Aorta (tissue), 5 donors: ENCODE data around the gene NCOA1. TPM values are rescaled to one million over a fixed set of nuclear protein-coding genes. Genes with fewer than 3 reads are reported as not detected.
"Not testable (repeated sequence)": the region's sequence is repeated elsewhere in the genome, so short reads cannot be mapped to it uniquely, and the experiment has no call there.

Experiments
- ATAC-seq: fragments of 200-7000 bp; cut with Tn5 transposase; one replicate; pipeline ENCODE4 v1.9.1; 2022; ENCODE audit warnings: moderate library complexity; ENCODE audit not compliant: low FRiP score
- DNase-seq, 2 donors: peaks; one replicate each; pipeline ENCODE4 v3.0.0-alpha.2; 2020
- H3K27ac ChIP-seq, 2 donors: one replicate each; pipeline ENCODE4 v1.5.1; 2013; ENCODE audit warnings: low read length in 2 of 2, mild to moderate bottlenecking in 2 of 2, moderate library complexity in 2 of 2, control low read depth in 1 of 2, inconsistent platforms in 1 of 2, low read depth in 1 of 2
- H3K27me3 ChIP-seq, 2 donors: one replicate each; pipeline ENCODE4 v1.6.1; 2013; ENCODE audit warnings: control low read depth in 1 of 2, low read length in 1 of 2, mild to moderate bottlenecking in 1 of 2, moderate library complexity in 1 of 2; ENCODE audit not compliant: insufficient read depth in 2 of 2, control insufficient read depth in 1 of 2
- H3K36me3 ChIP-seq, 2 donors: one replicate each; pipeline ENCODE4 v1.6.1; 2013; ENCODE audit warnings: control low read depth in 1 of 2, low read length in 1 of 2, mild to moderate bottlenecking in 1 of 2; ENCODE audit not compliant: insufficient read depth in 2 of 2, control insufficient read depth in 1 of 2
- H3K4me1 ChIP-seq, 2 donors: one replicate each; pipeline ENCODE4 v1.6.1; 2013; ENCODE audit warnings: low read length in 2 of 2, control low read depth in 1 of 2, mild to moderate bottlenecking in 1 of 2, moderate library complexity in 1 of 2; ENCODE audit not compliant: insufficient read depth in 2 of 2, control insufficient read depth in 1 of 2
- H3K4me3 ChIP-seq, 2 donors: one replicate each; pipeline ENCODE4 v1.5.1; 2013; ENCODE audit warnings: low read length in 2 of 2, control low read depth in 1 of 2, mild to moderate bottlenecking in 1 of 2
- H3K9me3 ChIP-seq: one replicate; pipeline ENCODE4 v1.6.1; 2013; ENCODE audit warnings: mild to moderate bottlenecking, low read length; ENCODE audit not compliant: control insufficient read depth
- WGBS, 2 donors: extraction: QIAGEN DNeasy Blood & Tissue Kit; methylation state at CpG; one replicate each; pipeline ENCODE4 v1.1.7; 2013; 5-methylcytosine and 5-hydroxymethylcytosine counted together
- intact Hi-C, 2 donors: fragments of 100-400 bp; cut with DNase I; formaldehyde crosslinking; loops; one replicate each; pipeline versions ENCODE4 v1.14.2 to v1.15.0; 2022
- polyA plus RNA-seq, 2 donors: library from polyadenylated mRNA; stranded (reverse); fragments of 200-250 nt; gene quantifications; one replicate each; pipeline ENCODE4 v1.2.3, GENCODE V29; 2013
- total RNA-seq, 2 donors: library from RNA; stranded (reverse); fragmentation: NEBNext Ultra II Directional; extraction: Animal tissue kit (Norgen Biotek cat#: 25700); gene quantifications; one replicate each; pipeline ENCODE4 v1.2.1, GENCODE V29; 2021
- donor health status: healthy with polysubstance abuse.
- donor health status: Bipolar disorder and iron deficiency.
- donor health status: DM: no; HTN: no; CAD: no.
- donor health status: DM: no; HTN: no; CAD: no.
- donor health status: DM: yes; HTN: yes; CAD: no.

Gene NCOA1
- total and polyA plus RNA-seq, 4 donors: 6.5 to 68.1 (median 26.7) TPM

DNA sequence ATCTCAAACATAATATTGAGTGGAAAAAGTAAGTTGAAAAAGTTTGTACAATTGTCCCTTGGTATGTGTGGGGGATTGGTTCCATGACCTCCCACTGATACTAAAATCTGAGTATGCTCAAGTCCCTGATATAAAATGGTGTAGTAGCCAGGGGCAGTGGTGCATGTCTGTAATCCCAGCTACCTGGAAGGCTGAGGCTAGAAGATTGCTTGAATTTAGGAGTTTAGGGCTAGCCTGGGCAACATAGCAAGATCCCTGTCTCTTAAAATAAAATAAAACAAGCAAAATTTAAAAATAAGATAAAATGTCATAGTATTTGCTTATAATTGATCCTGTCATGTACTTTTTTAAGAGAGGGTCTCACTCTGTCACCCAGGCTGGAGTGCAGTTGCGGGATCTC, 180.2 kb downstream of the NCOA1 start:
- no peaks in the 10 kb centered on the region for H3K27me3 ChIP-seq
- no peak overlapping the region for H3K4me3 ChIP-seq
- peaks cover 0 to 2% of the 10 kb centered on the region in 2 donors for H3K4me1 ChIP-seq
- DNase-seq (no peak), ATAC-seq (no peak)
- H3K27ac ChIP-seq: no peak overlapping the region
- H3K9me3 ChIP-seq: no peaks in the 10 kb centered on the region
- 95 to 99% methylated on average over 1 of the region's 1 CpG for WGBS, 2 donors
- intact Hi-C loops: no loop called here
- peaks cover 0 to 2% of the 10 kb centered on the region in 2 donors for H3K36me3 ChIP-seq

DNA sequence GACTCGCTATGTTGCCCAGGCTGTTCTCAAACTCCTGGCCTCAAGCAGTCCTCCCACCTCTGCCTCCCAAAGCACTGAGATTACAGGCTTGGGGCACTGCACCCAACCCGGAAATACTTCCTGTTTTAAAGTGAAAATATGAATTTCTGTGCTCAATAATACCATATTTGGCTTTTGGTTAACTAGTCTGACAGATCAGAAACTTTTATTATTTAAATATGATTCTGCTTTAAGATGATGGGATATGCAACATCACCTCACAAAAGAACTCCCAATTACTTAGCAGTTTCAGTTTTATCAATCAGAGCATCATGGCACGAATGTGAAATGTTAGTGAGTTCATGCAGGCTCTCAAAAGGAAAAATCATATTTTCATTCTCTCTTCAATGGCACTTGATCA, 181.5 kb downstream of the NCOA1 start:
- WGBS, 2 donors: 78% methylated on average over 3 of the region's 3 CpGs
- ATAC-seq (no peak), DNase-seq (no peak)
- peaks cover 0 to 2% of the 10 kb centered on the region in 2 donors for H3K4me1 ChIP-seq
- H3K27me3 ChIP-seq: no peaks in the 10 kb centered on the region
- no peak overlapping the region for H3K27ac ChIP-seq
- peaks cover 0 to 5% of the 10 kb centered on the region in 2 donors for H3K36me3 ChIP-seq
- no peak overlapping the region for H3K4me3 ChIP-seq
- intact Hi-C loops: no loop called here
- no peaks in the 10 kb centered on the region for H3K9me3 ChIP-seq

DNA sequence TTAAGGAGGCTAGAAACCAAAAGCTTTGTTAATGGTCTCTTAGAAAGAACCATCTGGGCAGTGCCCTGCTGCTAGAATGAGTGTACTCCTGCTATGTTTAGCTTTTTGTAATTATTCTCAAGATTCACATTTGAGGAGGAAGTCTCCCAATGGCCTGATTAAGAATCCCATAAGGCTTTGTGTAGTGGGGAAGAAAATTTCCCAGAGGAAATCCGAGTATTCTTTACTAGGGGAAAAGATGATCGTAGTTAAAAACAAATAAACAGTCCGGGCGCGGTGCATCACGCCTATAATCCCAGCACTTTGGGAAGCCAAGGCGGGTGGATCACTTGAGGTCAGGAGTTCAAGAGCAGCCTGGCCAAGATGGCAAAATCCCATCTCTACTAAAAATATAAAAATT, 184.3 kb downstream of the NCOA1 start:
- Histone ChIP-seq H3K4me1 (no peaks in the 10 kb centered on the region), H3K4me3 (no peak overlapping the region), H3K36me3 (peaks cover 0 to 5% of the 10 kb centered on the region in 2 donors), H3K9me3 (no peaks in the 10 kb centered on the region), H3K27me3 (no peaks in the 10 kb centered on the region), H3K27ac (no peak overlapping the region)
- ATAC-seq: no peak
- DNase-seq: no peak
- intact Hi-C loops: no loop called here
- WGBS, 2 donors: 90 to 94% methylated on average over 7 of the region's 7 CpGs

DNA sequence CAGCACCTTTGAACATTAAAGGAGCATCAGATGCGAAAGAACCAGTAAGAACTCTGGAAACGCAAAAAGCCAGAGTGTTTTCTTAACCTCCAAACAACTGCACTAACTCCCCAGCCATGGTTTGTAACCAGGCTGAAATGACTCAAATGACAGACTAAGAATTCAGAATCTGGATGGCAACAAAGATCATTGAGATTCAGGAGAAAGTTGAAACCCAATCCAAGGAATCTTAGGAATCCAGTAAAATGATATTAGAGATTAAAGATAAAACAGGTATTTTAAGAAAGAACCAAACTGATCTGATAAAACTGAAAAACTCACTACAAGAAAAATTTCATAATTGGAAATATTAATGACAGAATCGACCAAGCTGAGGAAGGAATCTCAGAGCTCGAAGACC, 185.4 kb downstream of the NCOA1 start:
- Histone ChIP-seq H3K27ac (no peak overlapping the region), H3K4me1 (no peaks in the 10 kb centered on the region), H3K36me3 (peaks cover 0 to 5% of the 10 kb centered on the region in 2 donors), H3K4me3 (no peak overlapping the region), H3K9me3 (no peaks in the 10 kb centered on the region), H3K27me3 (no peaks in the 10 kb centered on the region)
- 91 to 92% methylated on average over 4 of the region's 4 CpGs for WGBS, 2 donors
- ATAC-seq (no peak), DNase-seq (no peak)
- intact Hi-C loops: no loop called here

DNA sequence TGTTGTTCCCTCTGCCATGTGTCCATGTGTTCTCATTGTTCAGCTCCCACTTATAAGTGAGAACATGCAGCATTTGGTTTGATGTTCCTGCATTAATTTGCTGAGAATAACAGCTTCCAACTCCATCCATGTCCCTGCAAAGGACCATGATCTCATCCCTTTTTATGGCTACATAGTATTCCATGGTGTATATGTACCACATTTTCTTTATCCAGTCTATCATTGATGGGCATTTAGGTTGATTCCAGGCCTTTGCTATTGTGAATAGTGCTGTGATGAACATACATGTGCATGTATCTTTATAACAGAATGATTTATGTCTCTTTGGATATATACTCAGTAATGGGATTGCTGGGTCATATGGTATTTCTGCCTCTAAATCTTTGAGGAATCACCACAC, 187.0 kb downstream of the NCOA1 start:
- H3K27me3 ChIP-seq, ATAC-seq, intact Hi-C loops: not testable (repeated sequence)

DNA sequence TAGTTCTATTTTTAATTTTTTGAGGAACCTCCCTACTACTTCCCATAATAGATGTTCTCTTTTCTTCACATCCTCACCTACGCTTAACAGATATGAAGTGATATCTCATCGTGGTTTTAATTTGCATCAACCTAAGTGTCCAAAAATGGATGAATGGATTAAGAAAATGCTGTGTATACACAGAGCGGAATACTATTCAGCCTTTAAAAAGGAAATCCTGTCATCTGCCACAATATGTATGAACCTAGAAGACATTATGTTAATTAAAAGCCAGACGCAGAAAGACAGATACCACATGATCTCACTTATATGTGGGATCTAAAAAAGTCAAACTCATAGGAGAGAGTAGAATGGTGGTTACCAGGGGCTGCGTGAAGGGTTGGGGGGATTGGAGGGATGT, 189.1 kb downstream of the NCOA1 start:
- ATAC-seq (no peak), DNase-seq (no peak)
- WGBS, 2 donors: 96 to 97% methylated on average over 5 of the region's 5 CpGs
- intact Hi-C loops: no loop called here
- Histone ChIP-seq H3K4me3 (no peak overlapping the region), H3K36me3 (peaks cover 0 to 5% of the 10 kb centered on the region in 2 donors), H3K27ac (no peak overlapping the region), H3K9me3 (no peaks in the 10 kb centered on the region), H3K4me1 (no peaks in the 10 kb centered on the region), H3K27me3 (no peaks in the 10 kb centered on the region)

More for the DNA sequence above, 187.0 kb downstream of the NCOA1 start:
- H3K9me3 ChIP-seq, H3K27ac ChIP-seq, DNase-seq, H3K4me1 ChIP-seq, H3K4me3 ChIP-seq, H3K36me3 ChIP-seq: not testable (repeated sequence)

DNA sequence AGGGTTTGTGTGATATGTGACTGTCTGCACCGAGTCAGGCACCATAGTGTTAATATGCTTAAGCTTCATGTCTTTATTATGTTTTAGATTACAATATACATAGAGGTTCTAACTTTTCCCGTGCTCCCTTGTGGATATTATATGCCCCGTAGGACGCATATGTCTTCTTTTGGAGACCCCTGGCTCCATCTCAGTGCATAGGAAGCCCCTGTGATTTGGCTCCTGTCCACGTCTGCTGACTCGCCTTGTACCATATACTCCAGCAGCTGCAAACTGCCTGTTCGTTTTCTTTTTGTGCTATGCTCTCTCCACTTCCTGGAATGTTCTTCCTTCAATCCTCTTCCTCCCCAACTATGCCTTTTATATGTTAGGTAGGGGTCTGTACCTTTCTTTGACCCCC, 191.2 kb downstream of the NCOA1 start:
- Histone ChIP-seq H3K4me3 (no peak overlapping the region), H3K4me1 (no peaks in the 10 kb centered on the region), H3K36me3 (no peaks in the 10 kb centered on the region), H3K27ac (no peak overlapping the region), H3K9me3 (no peaks in the 10 kb centered on the region), H3K27me3 (no peaks in the 10 kb centered on the region)
- ATAC-seq (no peak), DNase-seq (no peak)
- WGBS, 2 donors: 48 to 49% methylated on average over 7 of the region's 7 CpGs
- intact Hi-C loops: no loop called here

DNA sequence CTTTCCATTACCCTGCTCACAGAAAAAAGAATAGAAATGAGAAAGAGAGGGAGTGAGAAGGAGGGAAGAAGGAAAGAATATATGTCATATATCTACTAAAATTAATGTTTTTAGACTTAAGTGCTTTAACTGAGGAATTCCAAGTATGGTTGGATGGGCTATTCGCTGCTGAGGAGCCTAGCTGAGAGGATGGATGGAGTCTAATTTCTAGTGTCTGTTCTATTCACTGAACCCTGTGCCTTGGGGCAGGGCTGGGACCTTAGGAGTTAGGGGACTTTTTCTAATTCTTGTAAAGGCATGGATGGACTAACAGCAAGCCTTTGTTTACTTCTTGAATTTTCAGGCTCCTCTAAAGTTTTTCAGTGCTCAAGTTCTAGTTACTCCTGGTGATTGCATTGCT, 192.4 kb downstream of the NCOA1 start:
- Histone ChIP-seq H3K36me3 (no peaks in the 10 kb centered on the region), H3K4me1 (no peaks in the 10 kb centered on the region), H3K4me3 (no peak overlapping the region), H3K27ac (no peak overlapping the region), H3K9me3 (no peaks in the 10 kb centered on the region), H3K27me3 (no peaks in the 10 kb centered on the region)
- no peak for ATAC-seq
- DNase-seq: no peak
- intact Hi-C loops: no loop called here
- WGBS, 2 donors: 81 to 88% methylated on average over 1 of the region's 1 CpG

DNA sequence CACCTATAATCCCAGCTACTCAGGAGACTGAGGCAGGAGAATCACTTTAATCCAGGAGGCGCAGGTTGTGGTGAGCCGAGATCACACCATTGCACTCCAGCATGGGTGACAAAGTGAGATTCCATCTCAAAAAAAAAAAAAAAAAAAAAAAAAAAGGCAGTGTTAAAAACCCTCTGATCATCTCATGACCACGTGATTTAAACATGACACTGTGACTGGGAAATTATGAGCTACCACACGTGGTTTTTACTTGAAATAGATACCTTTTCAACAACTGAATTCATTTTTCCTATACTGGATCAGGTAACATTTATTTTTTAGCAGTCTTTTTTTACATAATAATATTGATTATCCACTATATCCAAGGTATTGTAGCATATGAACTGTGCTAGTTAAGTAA, 199.5 kb downstream of the NCOA1 start:
- Histone ChIP-seq H3K27me3 (no peaks in the 10 kb centered on the region), H3K9me3 (no peaks in the 10 kb centered on the region), H3K4me3 (no peak overlapping the region), H3K4me1 (peaks cover 0 to 3% of the 10 kb centered on the region in 2 donors), H3K27ac (no peak overlapping the region), H3K36me3 (no peaks in the 10 kb centered on the region)
- ATAC-seq (no peak), DNase-seq (no peak)
- 93 to 94% methylated on average over 4 of the region's 4 CpGs for WGBS, 2 donors
- intact Hi-C loops: no loop called here
